A549 (cell line): ENCODE results near the gene PEX10. TPM values are rescaled to one million over a fixed set of nuclear protein-coding genes. Genes with fewer than 3 reads are reported as not detected.

ENCODE experiments used
- ATAC-seq, 2 experiments: fragments of 200-7000 bp in 1 of 2; fragments of >200 bp in 1 of 2; cut with Nextera tagmentation in 1 of 2; cut with Tn5 transposase in 1 of 2; 3 replicates each; pipeline versions ENCODE4 v1.8.0 to v1.9.1; 2018 to 2020; ENCODE audit warnings: mild to moderate bottlenecking in 1 of 2, moderate library complexity in 1 of 2
- CTCF ChIA-PET: fragments of 300-600 bp; sonication (Branson Sonifier 250); formaldehyde crosslinking; extraction: SDS; loops from one replicate; lab custom pipeline; 2021; ENCODE audit warnings: antibody characterized with exemption, inconsistent platforms; lab: Yijun Ruan, JAX
- POLR2A ChIA-PET: fragments of 350-600 bp; formaldehyde crosslinking; extraction: SDS; loops from one replicate; lab custom pipeline; 2021; ENCODE audit warnings: antibody characterized with exemption, inconsistent platforms; lab: Yijun Ruan, JAX
- DNase-seq, 2 experiments: peaks; one replicate each; pipeline versions ENCODE4 v3.0.0 to v3.0.0-alpha.2; 2011 to 2016; ENCODE audit warnings: low read depth in 1 of 2, low spot score in 1 of 2
- FAIRE-seq: peaks from 2 replicates; lab custom pipeline; 2011; peaks lifted over from hg19 to GRCh38; lab: Jason Lieb, UNC
- H3K27ac ChIP-seq, 2 experiments: fragments of >200 bp; sonication (Bioruptor Twin); formaldehyde crosslinking; 3 replicates each; pipeline ENCODE4 v1.5.1; 2016 to 2017
- H3K4me1 ChIP-seq: fragments of >200 bp; sonication (Bioruptor Twin); formaldehyde crosslinking; 3 replicates; pipeline ENCODE4 v1.6.1; 2016
- H3K4me2 ChIP-seq: fragments of >200 bp; sonication (Bioruptor Twin); formaldehyde crosslinking; 3 replicates; pipeline ENCODE4 v1.6.1; 2016
- H3K4me3 ChIP-seq: fragments of >200 bp; sonication (Bioruptor Twin); formaldehyde crosslinking; 3 replicates; pipeline ENCODE4 v1.5.1; 2016
- H3K9me3 ChIP-seq: fragments of >200 bp; sonication (Bioruptor Twin); formaldehyde crosslinking; 3 replicates; pipeline ENCODE4 v1.6.1; 2016
- BCL3 ChIP-seq: fragments of >200 bp; sonication (Bioruptor Twin); formaldehyde crosslinking; IDR thresholded peaks from 3 replicates; pipeline ENCODE4 v1.6.1; 2016
- BHLHE40 ChIP-seq: IDR thresholded peaks from 2 replicates; pipeline ENCODE4 v1.6.1; 2012; ENCODE audit warnings: low read depth, low read length, inconsistent platforms
- CEBPB ChIP-seq, 2 experiments: fragments of >200 bp in 1 of 2; sonication (Bioruptor Twin) in 1 of 2; formaldehyde crosslinking in 1 of 2; IDR thresholded peaks; 2 replicates each; pipeline ENCODE4 v1.6.1; 2012 to 2016
- E2F6 ChIP-seq: IDR thresholded peaks from 2 replicates; pipeline ENCODE4 v1.6.1; 2012; ENCODE audit warnings: low read depth, borderline replicate concordance
- EHF ChIP-seq: fragments of 250-450 bp; sonication (Bioruptor Pico); IDR thresholded peaks from 2 replicates; pipeline ENCODE4 v1.5.0; 2020; ENCODE audit warnings: mild to moderate bottlenecking
- EP300 ChIP-seq, 2 experiments: fragments of >200 bp; sonication (Bioruptor Twin); formaldehyde crosslinking; IDR thresholded peaks; 2 replicates in 1 of 2; 3 replicates in 1 of 2; pipeline ENCODE4 v1.6.1; 2016 to 2017
- ESRRA ChIP-seq: fragments of 150-350 bp; IDR thresholded peaks from 2 replicates; pipeline ENCODE4 v1.6.1; 2014; ENCODE audit warnings: mild to moderate bottlenecking, low read length, borderline replicate concordance
- GATA3 ChIP-seq: IDR thresholded peaks from 2 replicates; pipeline ENCODE4 v1.6.1; 2012; ENCODE audit warnings: borderline replicate concordance
- HES2 ChIP-seq: fragments of >200 bp; sonication (Bioruptor Twin); formaldehyde crosslinking; IDR thresholded peaks from 2 replicates; pipeline ENCODE4 v1.6.1; 2016
- HEYL ChIP-seq: fragments of 250-450 bp; sonication (Bioruptor Pico); IDR thresholded peaks from 2 replicates; pipeline ENCODE4 v1.8.0; 2021; ENCODE audit warnings: mild to moderate bottlenecking, moderate library complexity
- HMGXB4 ChIP-seq: fragments of 250-450 bp; sonication (Bioruptor Pico); IDR thresholded peaks from 2 replicates; pipeline ENCODE4 v1.5.0; 2021; ENCODE audit warnings: mild to moderate bottlenecking, moderate library complexity, borderline replicate concordance
- HOXB5 ChIP-seq: fragments of 250-450 bp; sonication (Bioruptor Pico); IDR thresholded peaks from 2 replicates; pipeline ENCODE4 v1.5.0; 2020; ENCODE audit warnings: mild to moderate bottlenecking, moderate library complexity
- JUNB ChIP-seq: fragments of >200 bp; sonication (Bioruptor Twin); formaldehyde crosslinking; IDR thresholded peaks from 2 replicates; pipeline ENCODE4 v1.6.1; 2016
- KDM5A ChIP-seq: fragments of 200-600 bp; sonication (generic); IDR thresholded peaks from 2 replicates; pipeline ENCODE4 v1.6.1; 2016; ENCODE audit warnings: antibody characterized with exemption, mild to moderate bottlenecking
- MAZ ChIP-seq: fragments of 150-350 bp; IDR thresholded peaks from 2 replicates; pipeline ENCODE4 v1.6.1; 2014; ENCODE audit warnings: antibody characterized with exemption, low read depth, low read length, borderline replicate concordance
- MYC ChIP-seq: IDR thresholded peaks from 2 replicates; pipeline ENCODE4 v1.6.1; 2012; ENCODE audit warnings: mild to moderate bottlenecking, inconsistent platforms, low read length, improper control_type of control experiment, borderline replicate concordance
- POLR2A ChIP-seq: IDR thresholded peaks from 2 replicates; pipeline ENCODE4 v1.6.1; 2012; ENCODE audit warnings: mild to moderate bottlenecking, low read length
- REST ChIP-seq: fragments of 200-600 bp; sonication (generic); IDR thresholded peaks from 2 replicates; pipeline ENCODE4 v1.6.1; 2016; ENCODE audit warnings: antibody characterized with exemption, mild to moderate bottlenecking, moderate library complexity
- TFCP2L1 ChIP-seq: fragments of 250-450 bp; sonication (Bioruptor Pico); IDR thresholded peaks from 2 replicates; pipeline ENCODE4 v1.5.0; 2021; ENCODE audit warnings: mild to moderate bottlenecking
- TP53 ChIP-seq: fragments of 250-450 bp; sonication (Bioruptor Pico); IDR thresholded peaks from 2 replicates; pipeline ENCODE4 v1.5.0; 2021; ENCODE audit warnings: mild to moderate bottlenecking, moderate library complexity
- ZNF302 ChIP-seq: fragments of 250-450 bp; sonication (Bioruptor Pico); IDR thresholded peaks from 2 replicates; pipeline ENCODE4 v1.9.0; 2021; ENCODE audit warnings: inconsistent platforms, mild to moderate bottlenecking, moderate library complexity
- WGBS: methylation state at CpG from one replicate; pipeline ENCODE4 v1.1.6; 2017; ENCODE audit errors: missing lambda C conversion rate; 5-methylcytosine and 5-hydroxymethylcytosine counted together
- polyA plus RNA-seq, 4 experiments: library from polyadenylated mRNA; depleted of rRNA in 3 of 4; stranded (reverse); fragments of >200 nt; fragmentation: RNase III in 1 of 4; extraction: RNeasy Plus Mini Kit Qiagen cat#74134 plus additional on column Dnase treatment in 1 of 4; gene quantifications; 2 replicates in 3 of 4; 3 replicates in 1 of 4; pipeline ENCODE4 v1.2.3, GENCODE V29; 2011 to 2017

The PEX10 gene
- polyA plus RNA-seq, 2 of the 4 experiments (the other 2 are of a cell fraction): 12.3 to 20.2 TPM

- TF ChIP-seq REST (no peak), JUNB (no peak), POLR2A (peak; percentile 65), CEBPB (IDR thresholded peaks at IDR 0.05) (no peak), HES2 (no peak), HMGXB4 (CRISPR knock-in tag) (no peak), HOXB5 (CRISPR knock-in tag) (no peak), E2F6 (no peak), HEYL (CRISPR knock-in tag) (no peak), TP53 (CRISPR knock-in tag) (no peak), EHF (CRISPR knock-in tag) (no peak), ESRRA (no peak), KDM5A (peak; percentile 84), MAZ (no peak), GATA3 (no peak), TFCP2L1 (CRISPR knock-in tag) (no peak), MYC (no peak), ZNF302 (no peak), EP300 (IDR thresholded peaks at IDR 0.05) (no peak), BHLHE40 (no peak)
Measured at GRCh38 chr1:2391041-2391930, 21.1 kb downstream of the PEX10 start, which contains the start of the genes MORN1 and RER1 (continued).

GRCh38 chr1:2389644-2390043 is 22.7 kb downstream of the PEX10 start:
- no peak overlapping the region for H3K4me3 ChIP-seq
- no peak for FAIRE-seq
- ChIA-PET CTCF (interaction anchor here (4.4 to 16.3 kb wide), 2 partner anchors 8 to 190 kb away, joined by 32 to 267 read pairs; partner anchors contain the start of gene FAAP20), POLR2A (no interaction called here)
- H3K27ac ChIP-seq: no peak overlapping the region
- peaks cover 25% of the 10 kb centered on the region for H3K4me1 ChIP-seq
- no peak for ATAC-seq
- no peaks in the 10 kb centered on the region for H3K9me3 ChIP-seq
- peak overlapping the region; percentile 94 for H3K4me2 ChIP-seq
- no peak for DNase-seq
- TF ChIP-seq BCL3: no peak
- WGBS: 87% methylated on average over 7 of the region's 7 CpGs
